Heart left ventricle (tissue), 13 donors: ENCODE results near the gene PAEP.

ENCODE experiments used
- POLR2A ChIP-seq, 2 donors: fragments of 450-650 bp; IDR thresholded peaks; one replicate each; pipeline ENCODE4 v1.6.1; 2017; ENCODE audit warnings: antibody characterized with exemption in 2 of 2, mild to moderate bottlenecking in 2 of 2, moderate library complexity in 2 of 2
- TF ChIP-seq, protein P1 (sequence below), 12 donors: fragments of 200-600 bp; sonication (generic) in 4 of 12; IDR thresholded peaks; one replicate each; pipeline versions ENCODE4 v1.5.0 to v1.8.0; 2018 to 2022; ENCODE audit warnings: antibody characterized with exemption in 12 of 12, mild to moderate bottlenecking in 5 of 12
- donor health status: ischemic (EF 13 %, LVEDD 7.1; RV severe dilation, severe dysfunction).
- donor health status: DM: no; HTN: yes; CAD: no.
- donor health status: DM: no; HTN: no; CAD: no.
- donor health status: ischemic (EF 25% LVEDD 6.9; RV normal size, moderate dysfunction).
- donor health status: ischemic (EF 25% LVEDD 5.7; RV mildly dilated, moderate dysfunction).
- donor health status: ischemic (EF 35%, LVEDD 5.7; RV mildly dilated, moderate dysfunction).
- donor health status: nonischemic (EF 11% LVEDD 7.7; RV severe dilation, severe dysfunction).
- donor health status: DM: yes; HTN: yes; CAD: no.
- donor health status: PGD.
- donor health status: ischemic (EF 29% LVEDD 5.4; RV normal size, mild dysfunction).
- donor health status: nonischemic (EF 23%, LVEDD 6.1; RV moderate dilation, normal function).

DNA sequence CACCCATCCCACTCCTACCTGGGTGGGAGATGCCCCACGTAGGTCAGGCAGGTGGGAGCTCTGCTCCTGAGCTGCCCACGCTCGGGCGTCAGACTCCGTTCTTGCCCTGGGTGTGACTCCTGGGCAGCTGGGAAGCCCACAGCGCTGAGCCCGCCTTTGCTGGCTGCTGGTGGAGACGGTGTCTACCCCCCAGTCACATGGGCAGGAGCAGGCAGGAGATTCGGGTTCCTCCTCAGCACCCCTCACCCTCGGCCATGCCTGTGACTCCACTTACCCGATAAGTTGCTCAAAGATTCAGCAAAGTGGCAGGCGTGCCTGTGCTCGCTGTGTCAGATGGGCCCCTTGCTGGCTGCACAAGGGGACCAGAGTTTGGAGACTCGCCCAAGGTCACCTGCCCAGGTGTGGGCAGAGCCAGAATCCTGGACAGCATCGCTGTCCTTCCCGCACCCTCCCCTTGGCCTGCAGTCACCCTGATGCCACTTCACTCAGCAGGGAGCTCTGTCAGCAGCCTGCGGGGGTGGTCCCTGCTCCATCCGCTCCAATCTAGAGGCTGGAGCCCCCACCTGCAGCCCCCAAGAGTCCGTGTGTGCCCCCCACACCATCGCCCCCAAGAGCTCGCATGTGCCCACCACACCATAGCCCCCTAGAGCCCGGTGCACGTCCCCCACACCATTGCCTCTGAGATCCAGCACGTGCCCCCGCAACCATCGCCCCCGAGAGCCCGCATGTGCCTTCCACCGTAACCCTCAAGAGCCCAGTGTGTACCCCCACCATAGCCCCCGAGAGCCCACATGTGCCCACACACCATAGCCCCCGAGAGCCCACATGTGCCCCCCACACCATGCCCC is 36.1 kb upstream of the PAEP start:
- no peak for TF ChIP-seq POLR2A (IDR thresholded peaks at IDR 0.05)
- TF ChIP-seq, protein P1, sequence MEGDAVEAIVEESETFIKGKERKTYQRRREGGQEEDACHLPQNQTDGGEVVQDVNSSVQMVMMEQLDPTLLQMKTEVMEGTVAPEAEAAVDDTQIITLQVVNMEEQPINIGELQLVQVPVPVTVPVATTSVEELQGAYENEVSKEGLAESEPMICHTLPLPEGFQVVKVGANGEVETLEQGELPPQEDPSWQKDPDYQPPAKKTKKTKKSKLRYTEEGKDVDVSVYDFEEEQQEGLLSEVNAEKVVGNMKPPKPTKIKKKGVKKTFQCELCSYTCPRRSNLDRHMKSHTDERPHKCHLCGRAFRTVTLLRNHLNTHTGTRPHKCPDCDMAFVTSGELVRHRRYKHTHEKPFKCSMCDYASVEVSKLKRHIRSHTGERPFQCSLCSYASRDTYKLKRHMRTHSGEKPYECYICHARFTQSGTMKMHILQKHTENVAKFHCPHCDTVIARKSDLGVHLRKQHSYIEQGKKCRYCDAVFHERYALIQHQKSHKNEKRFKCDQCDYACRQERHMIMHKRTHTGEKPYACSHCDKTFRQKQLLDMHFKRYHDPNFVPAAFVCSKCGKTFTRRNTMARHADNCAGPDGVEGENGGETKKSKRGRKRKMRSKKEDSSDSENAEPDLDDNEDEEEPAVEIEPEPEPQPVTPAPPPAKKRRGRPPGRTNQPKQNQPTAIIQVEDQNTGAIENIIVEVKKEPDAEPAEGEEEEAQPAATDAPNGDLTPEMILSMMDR (IDR thresholded peaks at IDR 0.05) = no peak
